Gastrocnemius medialis (tissue), 4 donors: Measurements from ENCODE around the gene GPR143.

Experiments
- CTCF ChIP-seq, 5 experiments: fragments of 450-650 bp in 3 of 5; fragments of 200-600 bp in 2 of 5; sonication (generic) in 2 of 5; IDR thresholded peaks in 4 of 5; conservative IDR thresholded peaks in 1 of 5; 1 replicate in 4 of 5; 2 replicates in 1 of 5; pipeline ENCODE4 v1.5.1; 2016 to 2019; ENCODE audit warnings: antibody characterized with exemption in 5 of 5, mild to moderate bottlenecking in 3 of 5, moderate library complexity in 3 of 5
- POLR2A ChIP-seq, 2 donors: fragments of 450-650 bp; IDR thresholded peaks; one replicate each; pipeline ENCODE4 v1.6.1; 2017; ENCODE audit warnings: antibody characterized with exemption in 2 of 2, mild to moderate bottlenecking in 2 of 2, moderate library complexity in 2 of 2

GRCh38 chrX:9797384-9798360 lies 32.0 kb upstream of the GPR143 start:
- TF ChIP-seq CTCF (IDR thresholded peaks at IDR 0.05 in 4 of 5, conservative IDR thresholded peaks at IDR 0.05 in 1 of 5) = no peak
- no peak for TF ChIP-seq POLR2A (IDR thresholded peaks at IDR 0.05)
